ENCODE data around the gene KNDC1.

DNA sequence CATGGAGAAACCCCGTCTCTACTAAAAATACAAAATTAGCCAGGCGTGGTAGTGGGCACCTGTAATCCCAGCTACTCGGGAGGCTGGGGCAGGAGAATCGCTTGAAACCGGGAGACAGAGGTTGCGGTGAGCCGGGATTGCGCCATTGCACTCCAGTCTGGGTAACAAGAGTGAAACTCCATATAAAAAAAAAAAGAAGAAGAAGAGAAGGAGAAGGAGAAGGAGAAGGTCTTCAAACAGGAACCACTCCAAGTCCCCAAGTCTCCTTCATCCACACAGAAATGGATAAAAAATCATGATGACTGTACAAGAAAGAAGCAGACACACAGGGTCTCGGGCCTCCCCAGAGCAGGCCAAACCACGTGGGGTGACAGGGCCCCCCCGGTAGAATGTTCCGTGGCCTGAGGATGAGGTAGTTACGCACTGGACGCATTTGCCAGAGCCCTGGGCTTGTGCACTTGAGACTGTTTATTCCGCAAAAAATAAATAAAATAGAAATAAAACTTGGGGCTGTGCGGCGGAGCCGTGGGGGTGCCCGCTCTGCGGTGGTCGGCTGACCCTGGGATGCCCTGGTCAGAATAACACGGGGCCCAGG is 93.4 kb downstream of the KNDC1 start:
- TF ChIP-seq, protein P1, sequence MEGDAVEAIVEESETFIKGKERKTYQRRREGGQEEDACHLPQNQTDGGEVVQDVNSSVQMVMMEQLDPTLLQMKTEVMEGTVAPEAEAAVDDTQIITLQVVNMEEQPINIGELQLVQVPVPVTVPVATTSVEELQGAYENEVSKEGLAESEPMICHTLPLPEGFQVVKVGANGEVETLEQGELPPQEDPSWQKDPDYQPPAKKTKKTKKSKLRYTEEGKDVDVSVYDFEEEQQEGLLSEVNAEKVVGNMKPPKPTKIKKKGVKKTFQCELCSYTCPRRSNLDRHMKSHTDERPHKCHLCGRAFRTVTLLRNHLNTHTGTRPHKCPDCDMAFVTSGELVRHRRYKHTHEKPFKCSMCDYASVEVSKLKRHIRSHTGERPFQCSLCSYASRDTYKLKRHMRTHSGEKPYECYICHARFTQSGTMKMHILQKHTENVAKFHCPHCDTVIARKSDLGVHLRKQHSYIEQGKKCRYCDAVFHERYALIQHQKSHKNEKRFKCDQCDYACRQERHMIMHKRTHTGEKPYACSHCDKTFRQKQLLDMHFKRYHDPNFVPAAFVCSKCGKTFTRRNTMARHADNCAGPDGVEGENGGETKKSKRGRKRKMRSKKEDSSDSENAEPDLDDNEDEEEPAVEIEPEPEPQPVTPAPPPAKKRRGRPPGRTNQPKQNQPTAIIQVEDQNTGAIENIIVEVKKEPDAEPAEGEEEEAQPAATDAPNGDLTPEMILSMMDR (IDR thresholded peaks at IDR 0.05; ENCODE audit: poor library complexity, severe bottlenecking), result no peak
- TF ChIP-seq, protein P2, sequence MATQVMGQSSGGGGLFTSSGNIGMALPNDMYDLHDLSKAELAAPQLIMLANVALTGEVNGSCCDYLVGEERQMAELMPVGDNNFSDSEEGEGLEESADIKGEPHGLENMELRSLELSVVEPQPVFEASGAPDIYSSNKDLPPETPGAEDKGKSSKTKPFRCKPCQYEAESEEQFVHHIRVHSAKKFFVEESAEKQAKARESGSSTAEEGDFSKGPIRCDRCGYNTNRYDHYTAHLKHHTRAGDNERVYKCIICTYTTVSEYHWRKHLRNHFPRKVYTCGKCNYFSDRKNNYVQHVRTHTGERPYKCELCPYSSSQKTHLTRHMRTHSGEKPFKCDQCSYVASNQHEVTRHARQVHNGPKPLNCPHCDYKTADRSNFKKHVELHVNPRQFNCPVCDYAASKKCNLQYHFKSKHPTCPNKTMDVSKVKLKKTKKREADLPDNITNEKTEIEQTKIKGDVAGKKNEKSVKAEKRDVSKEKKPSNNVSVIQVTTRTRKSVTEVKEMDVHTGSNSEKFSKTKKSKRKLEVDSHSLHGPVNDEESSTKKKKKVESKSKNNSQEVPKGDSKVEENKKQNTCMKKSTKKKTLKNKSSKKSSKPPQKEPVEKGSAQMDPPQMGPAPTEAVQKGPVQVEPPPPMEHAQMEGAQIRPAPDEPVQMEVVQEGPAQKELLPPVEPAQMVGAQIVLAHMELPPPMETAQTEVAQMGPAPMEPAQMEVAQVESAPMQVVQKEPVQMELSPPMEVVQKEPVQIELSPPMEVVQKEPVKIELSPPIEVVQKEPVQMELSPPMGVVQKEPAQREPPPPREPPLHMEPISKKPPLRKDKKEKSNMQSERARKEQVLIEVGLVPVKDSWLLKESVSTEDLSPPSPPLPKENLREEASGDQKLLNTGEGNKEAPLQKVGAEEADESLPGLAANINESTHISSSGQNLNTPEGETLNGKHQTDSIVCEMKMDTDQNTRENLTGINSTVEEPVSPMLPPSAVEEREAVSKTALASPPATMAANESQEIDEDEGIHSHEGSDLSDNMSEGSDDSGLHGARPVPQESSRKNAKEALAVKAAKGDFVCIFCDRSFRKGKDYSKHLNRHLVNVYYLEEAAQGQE (IDR thresholded peaks at IDR 0.05; ENCODE audit: borderline replicate concordance), result no peak
- TF ChIP-seq RAD21 (conservative IDR thresholded peaks at IDR 0.05), result no peak
- no peak for TF ChIP-seq TAF1 (IDR thresholded peaks at IDR 0.05; ENCODE audit: low read depth)
- no peak for TF ChIP-seq EP300 (conservative IDR thresholded peaks at IDR 0.05; ENCODE audit: poor library complexity, severe bottlenecking)
